ENCODE results near the gene ZNF804A.

The ZNF804A gene

GRCh38 chr2:184558713-184559464 is 39.4 kb upstream of the ZNF804A start:
- no peak overlapping the region for H3K4me3 ChIP-seq (ENCODE audit: low read depth, low read length)
- peak; percentile 32 for DNase-seq (ENCODE audit: low read depth, low spot score)
- TF ChIP-seq, protein P1, sequence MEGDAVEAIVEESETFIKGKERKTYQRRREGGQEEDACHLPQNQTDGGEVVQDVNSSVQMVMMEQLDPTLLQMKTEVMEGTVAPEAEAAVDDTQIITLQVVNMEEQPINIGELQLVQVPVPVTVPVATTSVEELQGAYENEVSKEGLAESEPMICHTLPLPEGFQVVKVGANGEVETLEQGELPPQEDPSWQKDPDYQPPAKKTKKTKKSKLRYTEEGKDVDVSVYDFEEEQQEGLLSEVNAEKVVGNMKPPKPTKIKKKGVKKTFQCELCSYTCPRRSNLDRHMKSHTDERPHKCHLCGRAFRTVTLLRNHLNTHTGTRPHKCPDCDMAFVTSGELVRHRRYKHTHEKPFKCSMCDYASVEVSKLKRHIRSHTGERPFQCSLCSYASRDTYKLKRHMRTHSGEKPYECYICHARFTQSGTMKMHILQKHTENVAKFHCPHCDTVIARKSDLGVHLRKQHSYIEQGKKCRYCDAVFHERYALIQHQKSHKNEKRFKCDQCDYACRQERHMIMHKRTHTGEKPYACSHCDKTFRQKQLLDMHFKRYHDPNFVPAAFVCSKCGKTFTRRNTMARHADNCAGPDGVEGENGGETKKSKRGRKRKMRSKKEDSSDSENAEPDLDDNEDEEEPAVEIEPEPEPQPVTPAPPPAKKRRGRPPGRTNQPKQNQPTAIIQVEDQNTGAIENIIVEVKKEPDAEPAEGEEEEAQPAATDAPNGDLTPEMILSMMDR (IDR thresholded peaks at IDR 0.05; ENCODE audit: low read depth, low read length): no peak
- in situ Hi-C loops (cut with HindIII; ENCODE audit: low sequenced_read_pairs): no loop called here

DNA sequence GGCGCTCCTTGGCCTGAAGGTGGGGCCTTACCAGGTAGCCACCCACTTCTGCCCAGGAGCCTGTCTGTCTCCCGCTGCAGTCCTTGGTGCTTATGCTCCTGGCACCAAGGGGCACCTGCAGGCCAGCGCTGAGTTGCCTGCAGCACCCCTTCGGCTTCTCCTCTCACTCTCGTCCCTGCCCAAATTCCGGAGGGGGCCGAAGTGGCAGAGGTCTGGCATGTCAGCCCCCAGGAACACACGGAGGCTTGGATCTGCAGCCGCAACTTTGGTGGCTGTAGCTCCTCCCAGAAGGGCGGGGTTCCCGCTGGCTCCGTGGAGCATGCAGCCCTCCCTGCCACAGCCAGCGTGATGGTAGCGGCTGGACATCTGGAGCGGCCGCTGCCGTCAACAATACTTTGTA is 37.7 kb upstream of the ZNF804A start:
- DNase-seq (ENCODE audit: low read depth, low spot score): no peak
- in situ Hi-C loops (cut with HindIII; ENCODE audit: low sequenced_read_pairs): no loop called here

GRCh38 chr2:184562532-184562931 is 35.8 kb upstream of the ZNF804A start:
- in situ Hi-C loops (cut with HindIII; ENCODE audit: low sequenced_read_pairs): no loop called here
- no peak for DNase-seq (ENCODE audit: low read depth, low spot score)
- H3K4me3 ChIP-seq (ENCODE audit: low read depth, low read length): no peak overlapping the region
- TF ChIP-seq, protein P1 (IDR thresholded peaks at IDR 0.05; ENCODE audit: low read depth, low read length): no peak

More for the DNA sequence above, 37.7 kb upstream of the ZNF804A start:
- H3K4me3 ChIP-seq (ENCODE audit: low read depth, low read length): no peak overlapping the region
- TF ChIP-seq, protein P1 (IDR thresholded peaks at IDR 0.05; ENCODE audit: low read depth, low read length): no peak

DNA sequence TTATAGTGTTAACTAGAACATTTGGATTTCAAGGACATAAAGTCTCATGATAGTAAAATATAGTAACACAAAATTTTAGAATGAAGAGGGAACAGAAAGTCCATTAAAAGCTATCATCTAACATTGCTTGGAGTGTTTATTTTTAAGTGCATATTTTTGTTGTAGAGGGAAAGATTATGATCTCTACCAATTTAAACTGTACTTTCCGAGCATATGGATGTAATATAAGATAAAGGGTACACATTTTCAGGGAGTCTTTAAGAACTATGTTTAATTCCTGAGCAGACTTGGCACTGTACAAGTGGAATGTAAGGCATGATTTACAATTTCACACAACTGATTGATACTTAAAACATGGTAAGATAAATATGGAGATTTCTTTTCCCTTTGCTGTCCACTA is 34.2 kb upstream of the ZNF804A start:
- TF ChIP-seq, protein P1 (IDR thresholded peaks at IDR 0.05; ENCODE audit: low read depth, low read length): no peak
- no peak for DNase-seq (ENCODE audit: low read depth, low spot score)
- in situ Hi-C loops (cut with HindIII; ENCODE audit: low sequenced_read_pairs): no loop called here
- H3K4me3 ChIP-seq (ENCODE audit: low read depth, low read length): no peak overlapping the region

DNA sequence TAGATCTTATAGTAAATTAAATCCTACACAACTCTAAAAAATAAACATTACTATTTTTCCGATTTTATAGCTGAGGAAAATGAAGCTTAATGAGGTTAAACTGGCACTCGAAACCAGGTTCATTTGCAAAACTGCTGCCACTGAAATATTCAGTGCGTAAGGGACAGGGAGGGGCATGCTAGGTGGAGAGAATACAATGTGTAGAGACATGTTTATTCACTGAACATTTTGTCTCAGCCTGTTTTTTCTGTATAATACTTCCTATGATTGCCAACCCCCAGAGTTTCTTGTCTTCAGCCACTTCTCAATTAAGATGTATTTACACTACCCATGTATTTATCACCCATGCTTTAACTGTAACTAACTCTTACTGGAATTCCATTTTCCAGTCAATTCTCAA is 31.6 kb upstream of the ZNF804A start:
- in situ Hi-C loops (cut with HindIII; ENCODE audit: low sequenced_read_pairs): no loop called here
- TF ChIP-seq, protein P1 (IDR thresholded peaks at IDR 0.05; ENCODE audit: low read depth, low read length): no peak
- no peak overlapping the region for H3K4me3 ChIP-seq (ENCODE audit: low read depth, low read length)
- DNase-seq (ENCODE audit: low read depth, low spot score): no peak

DNA sequence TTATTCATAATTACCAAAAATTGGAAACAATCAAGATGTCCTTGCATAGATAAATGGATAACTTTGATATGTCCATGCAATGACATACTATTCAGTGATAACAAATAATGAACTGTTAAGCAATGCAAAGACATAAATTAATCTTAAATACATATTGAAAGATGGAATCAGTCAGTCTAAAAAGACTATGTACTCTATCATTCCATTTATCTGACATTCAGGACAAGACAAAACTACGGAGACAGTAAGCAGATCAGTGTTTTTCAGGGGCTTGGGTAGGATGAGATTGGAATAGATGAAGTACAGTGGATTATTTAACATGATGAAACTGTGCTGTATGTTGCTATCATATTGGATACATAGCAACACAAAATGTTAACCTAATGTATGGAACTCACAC is 21.3 kb upstream of the ZNF804A start:
- no peak overlapping the region for H3K4me3 ChIP-seq (ENCODE audit: low read depth, low read length)
- in situ Hi-C loops (cut with HindIII; ENCODE audit: low sequenced_read_pairs): no loop called here
- TF ChIP-seq, protein P1 (IDR thresholded peaks at IDR 0.05; ENCODE audit: low read depth, low read length): no peak
- DNase-seq (ENCODE audit: low read depth, low spot score): no peak

All from astrocyte of the spinal cord (primary cell).